GM08714 (cell line): Measurements from ENCODE around the gene KRCC1.

Experiments
- H3K4me3 ChIP-seq: fragments of 200-500 bp; sonication (Bioruptor generic); 2 replicates; pipeline ENCODE4 v1.5.1; 2014; ENCODE audit warnings: mild to moderate bottlenecking, low read length, inconsistent platforms
- ZNF274 ChIP-seq: IDR thresholded peaks from 2 replicates; pipeline ENCODE4 v1.6.1; 2012; ENCODE audit warnings: mild to moderate bottlenecking, low read depth, low read length

KRCC1 gene

DNA sequence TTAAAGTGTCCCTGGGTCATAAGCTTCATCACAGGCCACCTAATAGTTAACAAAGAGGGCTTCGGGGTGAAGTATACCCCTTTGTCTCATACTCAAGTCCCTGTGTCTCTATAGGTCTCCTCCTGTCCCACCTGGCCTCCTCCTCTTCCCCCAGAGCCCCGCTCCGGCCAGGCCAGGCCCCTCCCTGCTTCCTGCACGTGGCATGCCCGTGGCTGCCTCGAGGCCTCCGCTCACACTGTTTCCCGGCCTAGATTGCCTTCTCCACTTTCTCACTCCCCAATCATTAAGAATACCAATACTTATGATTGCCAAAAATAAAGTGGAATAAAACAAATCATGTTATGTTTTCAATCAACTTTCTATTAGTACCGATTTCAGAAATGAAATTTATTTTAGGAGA lies 30.8 kb upstream of the KRCC1 start:
- no peak overlapping the region for H3K4me3 ChIP-seq
- no peak for TF ChIP-seq ZNF274

DNA sequence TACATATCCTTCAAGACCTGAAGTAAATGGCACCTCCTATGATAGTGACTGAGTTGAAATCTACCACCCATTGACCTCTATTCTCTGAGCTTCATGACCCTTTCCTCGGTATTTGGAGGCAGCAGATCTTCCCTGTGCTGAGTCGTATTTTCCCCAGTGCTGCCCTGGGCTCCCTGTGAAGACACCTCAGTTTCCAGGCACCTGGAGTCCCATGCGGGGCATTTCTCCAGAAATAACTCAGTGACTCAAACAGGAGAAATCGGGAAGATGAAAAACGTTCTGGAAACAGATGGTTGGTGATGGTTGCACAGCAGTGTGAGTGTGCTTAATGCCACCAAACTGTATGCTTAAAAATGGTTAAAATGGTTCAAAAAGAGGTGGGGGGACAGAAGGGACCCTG lies 30.0 kb upstream of the KRCC1 start:
- TF ChIP-seq ZNF274 = no peak
- no peak overlapping the region for H3K4me3 ChIP-seq

DNA sequence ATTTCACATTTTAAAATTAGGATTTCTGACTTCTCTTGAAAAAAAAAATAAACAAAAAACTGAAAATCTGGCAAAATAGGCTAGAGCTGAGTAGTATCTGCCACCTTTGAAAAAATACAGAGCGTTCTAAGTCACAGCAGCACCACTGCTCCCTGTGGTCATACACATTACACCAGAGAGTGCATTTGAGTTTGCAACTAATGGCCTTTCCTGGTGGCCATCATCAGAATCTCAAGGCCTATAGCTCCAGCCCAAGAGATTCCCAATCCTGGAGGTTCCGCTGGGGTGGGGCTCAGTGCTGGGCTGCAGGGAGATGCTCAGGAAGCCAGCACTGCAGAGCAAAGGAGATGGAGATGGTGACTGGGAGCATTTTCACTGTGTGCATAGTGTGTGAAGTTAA lies 29.5 kb upstream of the KRCC1 start:
- TF ChIP-seq ZNF274 = no peak
- no peak overlapping the region for H3K4me3 ChIP-seq

DNA sequence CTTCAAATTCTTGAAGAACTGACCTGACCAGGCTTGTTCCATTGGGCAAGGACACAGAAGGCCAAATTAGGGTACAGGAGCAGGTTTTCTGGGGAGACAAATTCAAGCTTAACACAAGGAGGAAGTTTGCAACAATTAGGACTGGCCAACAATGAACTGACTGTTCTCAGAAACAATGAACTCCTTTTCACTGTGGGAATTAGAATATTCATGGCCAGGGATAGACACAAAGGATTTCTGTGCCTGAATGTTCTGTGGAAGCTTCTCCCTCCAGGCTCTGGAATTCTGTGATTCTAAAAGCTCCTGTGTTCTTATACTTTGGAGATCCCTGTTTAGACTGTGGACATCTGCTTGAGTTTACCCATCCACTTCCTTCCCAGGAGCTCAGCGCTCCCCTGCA lies 27.2 kb upstream of the KRCC1 start:
- no peak overlapping the region for H3K4me3 ChIP-seq
- no peak for TF ChIP-seq ZNF274

DNA sequence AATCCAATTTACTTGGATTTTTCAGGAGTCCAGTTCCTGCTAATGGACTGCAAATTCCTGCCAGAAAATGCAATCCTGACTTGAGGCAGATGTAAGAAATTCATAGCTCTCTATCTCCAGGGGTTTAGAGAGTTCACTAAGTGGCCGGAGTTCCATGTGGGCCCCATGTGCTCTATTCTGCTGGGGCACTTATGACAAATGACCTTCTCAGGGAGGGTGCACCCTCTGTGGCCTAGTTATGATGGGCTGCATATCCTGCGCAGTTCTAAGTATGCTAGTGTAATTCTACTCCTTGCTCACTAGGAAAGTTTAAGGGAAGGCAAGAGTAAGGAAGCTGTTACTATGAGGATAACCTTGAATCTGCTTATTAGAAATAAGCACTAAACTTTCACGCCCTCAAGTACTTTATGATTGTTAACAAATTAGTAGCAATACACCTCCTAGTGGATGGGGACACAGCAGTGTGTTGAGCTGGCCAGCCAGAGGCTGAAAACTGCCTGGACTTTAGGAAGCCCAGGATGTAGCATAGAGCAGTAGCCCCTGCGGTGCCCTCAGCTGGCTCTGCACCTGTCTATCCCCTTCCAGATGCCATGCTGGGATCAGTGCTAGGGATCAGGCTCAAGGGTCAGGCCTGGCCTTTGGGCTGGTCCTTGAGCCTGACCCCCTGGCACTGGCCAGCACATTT lies 26.5 kb upstream of the KRCC1 start:
- TF ChIP-seq ZNF274 = no peak
- no peak overlapping the region for H3K4me3 ChIP-seq

DNA sequence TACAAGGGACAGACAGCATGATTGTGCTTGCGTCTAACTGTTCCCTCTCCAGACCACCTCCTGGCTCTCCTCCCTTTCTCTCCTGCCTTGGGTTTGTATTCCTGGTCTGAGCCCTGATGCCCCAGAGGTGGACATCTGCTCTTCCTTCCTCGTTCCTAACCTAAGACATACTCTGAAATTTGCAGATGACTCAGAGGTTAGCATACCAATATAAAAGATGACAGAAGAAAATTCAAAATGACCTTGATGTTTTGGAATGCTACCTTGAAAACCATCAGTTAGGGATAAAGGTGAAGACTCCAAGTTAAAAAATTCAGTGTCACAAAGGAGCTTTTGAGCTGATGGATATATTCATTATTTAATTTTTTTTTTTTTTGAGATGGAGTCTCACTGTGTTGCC lies 25.0 kb upstream of the KRCC1 start:
- H3K4me3 ChIP-seq = no peak overlapping the region
- no peak for TF ChIP-seq ZNF274

DNA sequence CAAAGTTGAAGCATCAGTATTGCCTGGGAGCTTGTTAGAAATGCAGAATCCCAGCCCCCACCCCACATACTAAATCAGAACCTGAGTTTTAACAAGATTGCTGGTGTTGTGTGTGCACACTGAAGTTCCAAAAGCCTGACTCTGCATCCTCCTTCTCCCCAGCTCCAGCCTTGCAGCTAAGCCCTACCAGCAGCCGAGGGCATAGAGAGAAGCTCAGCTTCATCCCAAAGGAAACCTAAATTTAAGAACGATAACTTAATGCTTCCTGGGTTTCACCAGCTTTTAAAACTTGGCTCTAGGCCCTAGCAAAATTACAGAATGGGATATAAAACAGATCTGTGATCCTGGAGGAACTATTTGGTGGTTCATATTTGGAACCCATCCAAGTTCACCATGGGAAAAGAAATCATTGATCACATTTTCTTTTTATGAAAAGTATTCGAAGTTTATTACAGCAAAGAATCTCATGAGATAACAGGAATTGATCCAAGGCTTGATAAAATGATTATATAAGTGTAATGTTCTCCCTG lies 23.1 kb upstream of the KRCC1 start:
- H3K4me3 ChIP-seq = no peak overlapping the region
- no peak for TF ChIP-seq ZNF274

DNA sequence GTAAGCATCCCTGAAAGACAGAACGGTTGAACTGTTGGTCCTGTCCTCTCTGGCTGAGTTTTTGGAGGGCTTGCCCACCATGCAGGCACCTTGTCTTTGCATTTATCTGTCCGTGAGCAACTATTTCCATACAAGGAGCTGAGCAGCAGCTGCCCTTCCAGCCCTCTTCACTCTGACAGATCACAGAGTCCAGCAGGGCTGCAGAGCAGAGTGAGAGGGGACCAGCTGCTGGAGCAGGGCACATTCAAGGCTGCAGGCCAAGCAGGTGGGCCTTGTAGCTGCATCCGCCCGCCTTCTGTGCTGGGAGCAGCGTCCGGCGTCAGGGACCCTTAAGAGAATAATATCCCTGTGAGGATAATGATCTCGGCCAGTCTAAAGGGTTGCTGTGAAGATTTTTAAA lies 21.5 kb upstream of the KRCC1 start:
- TF ChIP-seq ZNF274 = no peak
- H3K4me3 ChIP-seq = no peak overlapping the region

DNA sequence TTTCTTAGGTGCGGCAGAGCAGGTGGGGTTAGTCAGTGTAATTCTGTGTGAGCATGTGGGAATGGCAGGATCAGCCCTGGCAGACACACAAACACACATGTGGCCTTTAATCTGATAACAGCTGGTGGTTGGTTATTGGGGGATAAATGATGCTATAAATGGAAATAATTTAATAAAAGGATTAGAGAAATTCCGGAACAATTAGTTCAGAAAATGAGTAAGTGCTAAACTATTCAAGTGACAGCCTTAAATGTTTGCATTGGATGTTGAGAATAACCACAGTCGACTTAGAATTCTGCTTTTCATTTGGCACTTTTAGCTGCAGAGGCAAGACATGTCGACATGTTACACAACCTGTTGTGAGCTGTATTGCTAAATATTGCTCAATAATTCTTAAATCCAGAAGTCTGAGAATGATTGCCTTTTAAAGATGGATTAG lies 19.3 kb upstream of the KRCC1 start:
- no peak overlapping the region for H3K4me3 ChIP-seq
- TF ChIP-seq ZNF274 = no peak

DNA sequence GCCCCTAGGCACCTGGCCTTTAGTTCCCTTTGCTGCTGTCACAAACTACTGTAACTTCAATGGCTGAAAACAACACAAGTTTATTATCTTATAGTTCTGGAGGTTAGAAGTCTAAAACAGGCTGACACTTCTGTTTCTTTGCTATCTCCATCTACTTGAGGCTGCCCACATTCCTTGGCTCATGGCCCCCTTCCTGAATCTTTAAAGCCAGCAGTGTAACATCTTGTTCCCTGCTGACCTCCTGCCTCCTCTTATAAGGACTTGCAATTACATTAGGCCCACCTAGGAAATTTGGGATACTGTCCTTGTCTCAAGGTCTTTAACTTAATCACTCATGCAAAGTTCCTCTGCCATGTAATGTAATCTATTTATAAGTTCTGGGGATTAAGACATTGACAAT lies 18.6 kb upstream of the KRCC1 start:
- H3K4me3 ChIP-seq = no peak overlapping the region
- no peak for TF ChIP-seq ZNF274

DNA sequence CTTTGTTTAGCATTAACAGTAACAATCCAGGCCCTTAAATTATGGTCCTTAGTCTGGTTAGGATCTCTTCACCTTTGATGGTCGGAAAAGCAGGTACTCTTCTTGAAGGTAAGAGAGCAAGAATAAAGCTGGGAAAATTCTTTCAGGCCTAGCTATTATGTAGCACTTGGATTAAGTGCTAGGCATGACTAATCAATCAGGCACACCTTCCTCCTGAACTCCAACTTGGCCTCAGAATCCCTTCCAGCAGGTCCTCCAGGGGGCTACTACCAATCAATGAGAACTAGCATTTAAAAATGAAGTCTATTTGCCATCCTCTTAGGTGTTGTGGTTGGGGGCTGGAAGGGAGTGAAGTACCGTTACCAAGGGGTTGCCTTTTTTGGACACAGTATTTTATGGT lies 15.8 kb upstream of the KRCC1 start:
- no peak overlapping the region for H3K4me3 ChIP-seq
- TF ChIP-seq ZNF274 = no peak

DNA sequence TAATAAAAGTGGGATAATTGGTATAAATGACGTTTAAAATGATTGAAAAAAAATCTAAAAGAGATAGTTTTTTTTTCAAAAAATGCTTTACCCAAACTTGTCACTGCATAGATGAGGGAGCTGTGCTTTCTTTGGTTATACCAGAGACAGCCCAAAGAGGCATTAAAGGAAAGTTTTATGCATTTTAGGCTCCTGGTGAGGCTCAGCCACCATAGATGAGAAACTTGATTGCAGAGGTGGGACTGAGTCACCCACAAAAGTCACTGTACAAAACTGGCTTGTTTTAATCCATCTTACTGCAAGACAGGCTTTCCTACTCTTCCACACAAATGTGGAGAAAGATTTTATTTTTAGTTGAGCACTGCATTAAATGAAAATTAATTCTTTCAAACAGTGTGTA lies 14.5 kb upstream of the KRCC1 start:
- no peak for TF ChIP-seq ZNF274
- H3K4me3 ChIP-seq = no peak overlapping the region

DNA sequence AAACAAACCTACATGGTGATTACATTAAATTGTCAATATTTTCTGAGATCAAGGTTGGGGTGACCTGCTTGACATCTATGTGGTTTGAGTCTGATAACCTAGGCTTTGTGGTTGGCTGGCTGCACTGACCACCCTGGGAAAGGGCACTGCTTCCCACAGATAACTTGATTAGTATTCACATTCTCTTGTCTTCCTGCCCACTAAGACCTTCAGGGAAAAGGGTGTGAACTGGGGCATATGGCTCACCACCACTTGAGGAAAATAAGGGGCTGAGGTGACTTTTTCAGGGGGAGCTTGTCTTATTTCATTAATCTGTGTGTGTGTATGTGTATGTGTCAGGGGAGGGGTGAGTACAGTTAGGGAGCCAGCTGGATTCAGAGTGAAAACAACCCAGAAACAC lies 13.5 kb upstream of the KRCC1 start:
- no peak overlapping the region for H3K4me3 ChIP-seq
- TF ChIP-seq ZNF274 = no peak

DNA sequence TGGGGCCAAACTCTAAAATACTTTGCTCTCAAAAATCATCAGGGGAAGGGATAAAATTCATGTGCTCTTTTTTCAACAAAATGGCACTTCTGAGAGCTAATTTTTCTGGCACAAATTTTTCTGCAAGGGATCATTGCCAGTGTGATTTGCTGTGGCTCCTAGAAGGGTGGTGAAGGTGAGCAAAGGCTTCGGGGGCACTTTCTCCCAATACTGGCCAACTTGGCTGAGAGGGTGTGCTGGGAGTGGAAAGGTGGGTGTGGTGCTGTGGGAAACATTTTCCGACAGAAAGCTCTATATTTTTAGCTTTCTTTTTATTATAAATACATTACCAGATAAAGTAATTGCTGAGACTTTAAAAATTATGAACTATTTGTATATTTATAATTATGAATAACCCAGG lies 12.5 kb upstream of the KRCC1 start:
- no peak overlapping the region for H3K4me3 ChIP-seq
- no peak for TF ChIP-seq ZNF274

DNA sequence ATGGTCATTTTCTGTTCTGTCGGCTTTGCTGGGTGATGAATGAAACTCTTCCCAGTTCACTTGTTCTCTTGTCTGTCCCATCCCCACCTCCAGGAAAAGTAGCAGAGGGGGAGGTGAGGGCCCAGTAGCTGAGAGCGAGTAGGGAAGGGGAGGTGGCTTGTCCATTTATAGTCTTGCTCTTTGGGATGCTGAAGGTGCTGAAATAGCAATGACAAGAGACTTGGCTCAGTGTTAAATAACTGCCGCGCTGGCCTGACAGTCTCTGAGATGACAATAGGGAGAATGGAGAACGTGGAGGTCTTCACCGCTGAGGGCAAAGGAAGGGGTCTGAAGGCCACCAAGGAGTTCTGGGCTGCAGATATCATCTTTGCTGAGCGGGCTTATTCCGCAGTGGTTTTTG lies 12.0 kb upstream of the KRCC1 start, which contains the start of gene SMYD1:
TSS of gene SMYD1 (plus strand) at position 228 of the 400 bp plus-strand sequence. CDS start at position 268, 40 bp downstream.
- no peak within 1 kb of the TSS for H3K4me3 ChIP-seq
- TF ChIP-seq ZNF274 = no peak

DNA sequence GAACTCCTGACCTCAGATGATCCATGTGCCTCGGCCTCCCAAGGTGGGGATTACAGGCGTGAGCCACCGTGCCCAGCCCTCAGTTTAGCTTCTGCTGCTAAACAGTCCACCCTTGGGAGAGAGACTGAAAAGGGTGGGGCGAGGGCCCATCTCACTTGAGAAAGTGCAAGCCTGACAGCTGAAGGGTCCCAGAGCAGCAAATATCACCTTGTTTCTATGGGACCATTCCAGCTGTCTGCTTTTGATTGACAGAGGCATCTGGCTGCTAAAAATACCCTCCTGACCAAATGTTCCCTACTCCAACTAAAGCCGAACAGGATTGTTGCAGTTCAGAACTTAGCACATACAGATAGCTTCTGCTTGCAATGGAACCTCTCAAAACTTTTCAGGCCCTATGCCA lies 11.6 kb upstream of the KRCC1 start:
- H3K4me3 ChIP-seq = no peak overlapping the region
- no peak for TF ChIP-seq ZNF274
